GM19397 (cell line): ENCODE results near the gene CIAO3.
"Not testable (repeated sequence)": the region's sequence is repeated elsewhere in the genome, so short reads cannot be mapped to it uniquely, and the experiment has no call there.

Experiments
- ATAC-seq: cut with Tn5 transposase; IDR thresholded peaks from one replicate; pipeline ENCODE4 v1.9.1; 2021; ENCODE audit warnings: mild to moderate bottlenecking, moderate library complexity; ENCODE audit not compliant: unreplicated experiment

The CIAO3 gene

DNA sequence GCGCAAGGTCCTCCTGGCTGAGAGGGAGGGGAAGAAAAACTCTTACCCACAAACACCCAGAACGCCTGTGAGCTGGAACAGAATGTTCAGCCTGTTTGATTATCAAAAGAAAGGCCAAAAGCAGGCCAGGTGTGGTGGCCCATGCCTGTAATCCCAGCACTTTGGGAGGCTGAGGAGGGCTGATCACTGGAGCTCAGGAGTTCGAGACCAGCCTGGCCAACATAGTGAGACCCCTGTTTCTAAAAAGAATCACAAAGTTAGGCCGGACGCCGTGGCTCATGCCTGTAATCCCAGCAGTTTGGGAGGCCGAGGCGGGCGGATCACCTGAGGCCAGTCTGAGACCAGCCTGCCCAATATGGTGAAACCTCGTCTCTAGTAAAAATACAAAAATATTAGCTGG is 35.5 kb upstream of the CIAO3 start:
- not testable (repeated sequence) for ATAC-seq

GRCh38 chr16:775236-775796 is 34.5 kb upstream of the CIAO3 start:
- ATAC-seq = no peak

- no peak for ATAC-seq
Observed at GRCh38 chr16:774086-775001, 33.5 kb upstream of the CIAO3 start.

GRCh38 chr16:772959-773358 is 32.2 kb upstream of the CIAO3 start:
- ATAC-seq = no peak

GRCh38 chr16:770411-770810 is 29.6 kb upstream of the CIAO3 start:
- ATAC-seq = no peak

- ATAC-seq = no peak
Observed at GRCh38 chr16:769934-770333, 29.1 kb upstream of the CIAO3 start.

DNA sequence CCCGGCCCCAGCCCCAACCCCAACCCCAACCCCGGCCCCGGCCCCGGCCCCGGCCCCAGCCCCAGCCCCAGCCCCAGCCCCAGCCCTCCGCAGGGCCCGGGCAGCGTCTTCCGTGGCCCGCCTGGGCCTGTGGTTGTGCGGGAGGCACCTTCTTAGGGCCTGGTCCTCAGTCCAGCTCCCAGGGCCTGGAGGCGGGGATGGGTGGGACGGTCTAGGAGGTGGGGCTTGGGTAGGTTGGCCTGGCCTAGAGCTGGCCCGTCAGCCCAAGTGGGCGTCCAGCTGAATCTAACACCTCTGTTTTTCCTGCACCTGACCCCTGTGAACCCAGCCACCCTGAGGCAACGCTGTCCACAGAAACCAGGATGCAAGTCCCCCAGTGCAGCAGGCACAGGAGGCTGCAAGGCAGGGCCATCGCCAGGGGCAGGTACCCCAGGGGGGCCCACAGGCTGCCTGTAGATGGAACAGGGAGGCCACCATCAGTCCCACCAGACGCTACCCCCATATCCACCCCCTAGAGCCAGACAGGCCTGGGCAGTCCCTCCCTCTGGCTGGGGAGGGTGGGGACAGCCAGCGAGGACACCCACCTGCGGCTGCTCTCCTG is 28.5 kb upstream of the CIAO3 start:
- no peak for ATAC-seq

GRCh38 chr16:768428-768827 is 27.6 kb upstream of the CIAO3 start:
- ATAC-seq = no peak

DNA sequence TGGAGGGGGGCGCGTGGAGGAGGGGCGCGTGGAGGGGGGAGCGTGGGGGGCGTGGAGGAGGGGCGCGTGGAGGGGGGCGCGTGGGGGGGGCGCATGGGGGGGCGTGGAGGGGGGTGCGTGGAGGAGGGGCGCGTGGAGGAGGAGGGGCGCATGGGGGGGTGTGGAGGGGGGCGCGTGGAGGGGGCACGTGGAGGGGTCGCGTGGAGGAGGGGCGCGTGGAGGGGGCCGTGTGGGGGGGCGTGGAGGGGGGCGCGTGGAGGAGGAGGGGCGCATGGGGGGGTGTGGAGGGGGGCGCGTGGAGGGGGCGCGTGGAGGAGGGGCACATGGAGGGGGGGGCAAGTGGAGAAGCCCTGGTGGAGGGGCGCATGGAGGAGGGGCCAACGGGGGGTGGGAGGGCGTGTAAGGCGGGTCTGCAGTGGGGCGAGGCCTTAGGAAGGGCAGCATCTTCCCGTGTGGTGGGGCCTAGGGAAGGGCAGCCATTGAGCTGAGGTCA is 27.0 kb upstream of the CIAO3 start:
- ATAC-seq = no peak

DNA sequence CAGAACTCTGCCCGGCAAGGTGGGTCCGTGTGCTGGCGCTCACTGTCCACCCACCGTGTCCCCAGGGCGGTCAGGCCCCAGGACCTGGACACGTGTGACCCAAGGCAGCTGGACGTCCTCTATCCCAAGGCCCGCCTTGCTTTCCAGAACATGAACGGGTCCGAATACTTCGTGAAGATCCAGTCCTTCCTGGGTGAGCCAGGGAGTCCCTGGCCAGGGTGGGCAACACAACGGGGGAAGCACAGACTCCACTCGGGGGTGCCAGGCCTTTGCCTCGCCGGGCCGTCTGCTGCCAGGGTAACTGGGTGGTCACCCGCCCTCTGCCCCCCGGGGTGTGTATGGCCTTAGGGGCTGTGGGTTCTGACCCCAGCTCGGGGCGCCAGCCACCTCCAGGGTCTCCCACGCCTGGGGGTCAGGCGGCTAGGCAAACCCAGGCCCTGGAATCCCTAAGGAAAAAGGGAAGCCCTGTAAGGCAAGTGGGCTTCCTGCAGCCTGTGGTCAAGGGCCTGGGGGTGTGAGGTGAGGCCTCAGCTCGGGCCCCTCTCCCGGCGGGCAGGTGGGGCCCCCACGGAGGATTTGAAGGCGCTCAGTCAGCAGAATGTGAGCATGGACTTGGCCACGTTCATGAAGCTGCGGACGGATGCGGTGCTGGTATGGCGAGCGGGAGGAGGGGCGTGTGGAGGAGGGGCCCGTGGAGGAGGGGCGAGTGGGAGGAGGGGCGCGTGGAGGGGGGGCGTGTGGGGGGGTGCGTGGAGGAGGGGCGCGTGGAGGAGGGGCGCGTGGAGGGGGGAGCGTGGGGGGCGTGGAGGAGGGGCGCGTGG is 26.2 kb upstream of the CIAO3 start:
- no peak for ATAC-seq

GRCh38 chr16:766008-766819 is 25.4 kb upstream of the CIAO3 start:
- ATAC-seq = no peak

GRCh38 chr16:765488-765865 is 24.7 kb upstream of the CIAO3 start:
- no peak for ATAC-seq

DNA sequence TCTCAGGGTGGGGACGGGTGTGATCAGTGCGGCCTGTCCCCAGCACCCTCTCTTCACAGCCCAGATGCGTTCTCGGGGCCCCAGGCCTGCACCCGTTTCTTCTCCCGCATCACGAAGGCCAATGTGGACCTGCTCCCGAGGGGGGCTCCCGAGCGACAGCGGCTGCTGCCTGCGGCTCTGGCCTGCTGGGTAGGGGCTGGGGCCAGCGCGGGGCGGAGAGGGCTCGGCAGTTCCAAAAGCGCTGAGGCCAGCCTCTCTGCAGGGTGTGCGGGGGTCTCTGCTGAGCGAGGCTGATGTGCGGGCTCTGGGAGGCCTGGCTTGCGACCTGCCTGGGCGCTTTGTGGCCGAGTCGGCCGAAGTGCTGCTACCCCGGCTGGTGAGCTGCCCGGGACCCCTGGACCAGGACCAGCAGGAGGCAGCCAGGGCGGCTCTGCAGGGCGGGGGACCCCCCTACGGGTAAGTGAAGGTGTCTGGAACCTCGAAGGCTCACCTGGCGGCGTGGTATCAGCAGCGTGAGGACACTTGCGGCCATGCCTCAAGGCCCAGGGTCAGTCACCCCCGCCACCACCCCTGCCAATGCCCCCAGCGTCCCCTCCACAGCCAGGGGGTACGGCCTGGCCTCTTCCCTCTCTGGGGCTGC is 24.2 kb upstream of the CIAO3 start:
- no peak for ATAC-seq

DNA sequence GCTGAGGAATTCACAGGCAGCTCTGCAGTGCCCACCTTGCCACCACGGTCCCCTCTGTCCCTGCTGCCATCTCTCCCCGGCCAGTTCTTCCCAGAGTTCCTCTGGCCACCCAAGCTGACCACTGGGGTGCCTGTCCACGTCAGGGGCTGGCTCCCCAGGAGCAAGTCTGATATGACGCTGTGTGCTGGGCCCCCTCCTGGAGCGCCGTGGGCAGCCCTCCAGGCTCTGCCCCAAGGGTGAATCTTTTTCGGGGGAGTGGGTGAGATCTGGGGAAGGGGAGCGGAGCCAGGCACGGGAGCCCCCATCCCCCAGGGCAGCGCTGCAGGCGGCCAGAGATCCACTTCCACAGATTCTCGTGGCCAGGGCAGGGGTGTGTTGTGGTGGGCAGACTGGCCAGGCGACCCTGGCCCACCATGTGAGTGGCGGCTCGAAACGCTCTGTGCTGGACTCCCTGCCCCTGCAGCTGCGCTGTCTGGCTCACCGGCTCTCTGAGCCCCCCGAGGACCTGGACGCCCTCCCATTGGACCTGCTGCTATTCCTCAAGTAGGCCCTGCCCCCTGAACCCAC is 23.5 kb upstream of the CIAO3 start:
- ATAC-seq = no peak

GRCh38 chr16:763369-764183 is 22.8 kb upstream of the CIAO3 start:
- no peak for ATAC-seq

GRCh38 chr16:762595-763268 is 21.9 kb upstream of the CIAO3 start:
- ATAC-seq = no peak

DNA sequence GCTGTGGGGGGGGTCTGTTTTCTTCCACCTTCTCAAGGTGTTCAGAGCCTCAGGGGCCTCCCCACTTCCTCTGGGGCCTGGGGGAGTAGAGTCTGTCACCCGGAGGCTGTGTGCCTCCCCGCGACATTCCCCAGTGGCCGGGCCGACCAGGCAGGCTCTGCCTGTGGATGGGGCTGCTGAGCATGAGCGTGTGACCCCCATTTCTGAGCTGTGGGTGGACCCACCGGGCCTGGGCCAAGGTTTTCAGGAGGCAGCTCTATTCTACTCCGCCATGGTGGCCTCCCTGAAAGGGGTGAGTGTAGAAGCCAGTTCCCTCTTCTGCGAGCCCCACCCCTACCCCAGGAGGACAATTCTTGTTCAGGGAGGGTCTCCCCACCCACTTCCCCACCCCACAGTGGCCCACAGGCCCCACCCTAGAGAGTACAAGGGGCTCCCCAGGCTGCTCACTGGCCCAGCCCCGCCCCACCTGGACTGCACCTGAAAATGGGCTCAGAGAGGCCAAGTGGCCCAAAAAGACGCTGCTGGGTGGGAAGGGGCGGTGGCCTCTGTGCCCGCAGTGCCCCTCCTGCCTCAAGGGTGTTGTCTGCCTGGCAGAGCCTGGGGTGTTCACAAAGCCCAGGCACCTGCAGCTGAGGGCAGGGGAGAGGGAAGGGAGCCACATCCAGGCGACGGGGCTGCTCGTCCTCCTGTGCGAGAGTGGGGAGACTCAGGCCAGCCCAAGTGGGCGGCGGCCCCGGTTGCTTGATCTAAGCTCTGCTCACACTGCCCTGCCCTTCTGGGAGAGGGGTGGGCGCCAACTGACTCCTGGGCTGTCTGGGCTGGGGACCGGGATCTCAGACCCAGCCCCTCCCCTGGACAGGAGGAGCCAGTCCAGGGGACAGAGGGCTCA is 21.1 kb upstream of the CIAO3 start:
- ATAC-seq = no peak
